NB4 (cell line): ENCODE data around the gene ARVCF.

ENCODE experiments used
- DNase-seq: peaks from one replicate; pipeline ENCODE4 v3.0.0; 2010; ENCODE audit warnings: low read depth
- H3K4me3 ChIP-seq: one replicate; pipeline ENCODE4 v1.5.1; 2011; ENCODE audit warnings: mild to moderate bottlenecking, low read depth, low read length, moderate library complexity
- CTCF ChIP-seq: IDR thresholded peaks from one replicate; pipeline ENCODE4 v1.5.1; 2012; ENCODE audit warnings: low read depth, low read length
- MAX ChIP-seq: IDR thresholded peaks from 2 replicates; pipeline ENCODE4 v1.6.1; 2011; ENCODE audit warnings: low read depth, low read length
- MYC ChIP-seq: IDR thresholded peaks from 2 replicates; pipeline ENCODE4 v1.6.1; 2011; ENCODE audit warnings: low read depth, low read length
- POLR2A ChIP-seq: IDR thresholded peaks from 2 replicates; pipeline ENCODE4 v1.6.1; 2011; ENCODE audit warnings: mild to moderate bottlenecking; ENCODE audit not compliant: insufficient read length; ENCODE audit errors: extremely low read depth

Gene ARVCF

GRCh38 chr22:19959587-19960490, 56.8 kb downstream of the ARVCF start:
- no peak for TF ChIP-seq POLR2A
- no peak overlapping the region for H3K4me3 ChIP-seq
- no peak for DNase-seq

- no peak for DNase-seq
- no peak overlapping the region for H3K4me3 ChIP-seq
- TF ChIP-seq MYC (no peak), CTCF (no peak), POLR2A (no peak), MAX (no peak)
Measured at GRCh38 chr22:19959043-19959586, 57.5 kb downstream of the ARVCF start.

- H3K4me3 ChIP-seq: no peak overlapping the region
- no peak for TF ChIP-seq MAX
- TF ChIP-seq POLR2A: no peak
- no peak for TF ChIP-seq CTCF
- TF ChIP-seq MYC: no peak
- DNase-seq: no peak
Measured at GRCh38 chr22:19958083-19959042, 58.3 kb downstream of the ARVCF start.

GRCh38 chr22:19957445-19957844, 59.2 kb downstream of the ARVCF start:
- no peak overlapping the region for H3K4me3 ChIP-seq
- TF ChIP-seq MAX: peak; percentile 54
- peak; percentile 5 for TF ChIP-seq CTCF
- TF ChIP-seq MYC: no peak
- TF ChIP-seq POLR2A: no peak
- no peak for DNase-seq

GRCh38 chr22:19955241-19956128, 61.1 kb downstream of the ARVCF start:
- TF ChIP-seq CTCF (no peak), MAX (no peak), POLR2A (no peak), MYC (no peak)
- no peak overlapping the region for H3K4me3 ChIP-seq
- no peak for DNase-seq

GRCh38 chr22:19951346-19951745, 65.3 kb downstream of the ARVCF start:
- no peak for DNase-seq
- TF ChIP-seq CTCF (no peak), MAX (no peak), POLR2A (no peak), MYC (no peak)
- H3K4me3 ChIP-seq: no peak overlapping the region
